ENCODE data around the gene SLCO2A1. TPM values are rescaled to one million over a fixed set of nuclear protein-coding genes. Genes with fewer than 3 reads are reported as not detected.

Gene SLCO2A1
- total and polyA plus RNA-seq, 2 donors (not counting 1 experiment from before 2014, with no cell fraction given), result not detected

DNA sequence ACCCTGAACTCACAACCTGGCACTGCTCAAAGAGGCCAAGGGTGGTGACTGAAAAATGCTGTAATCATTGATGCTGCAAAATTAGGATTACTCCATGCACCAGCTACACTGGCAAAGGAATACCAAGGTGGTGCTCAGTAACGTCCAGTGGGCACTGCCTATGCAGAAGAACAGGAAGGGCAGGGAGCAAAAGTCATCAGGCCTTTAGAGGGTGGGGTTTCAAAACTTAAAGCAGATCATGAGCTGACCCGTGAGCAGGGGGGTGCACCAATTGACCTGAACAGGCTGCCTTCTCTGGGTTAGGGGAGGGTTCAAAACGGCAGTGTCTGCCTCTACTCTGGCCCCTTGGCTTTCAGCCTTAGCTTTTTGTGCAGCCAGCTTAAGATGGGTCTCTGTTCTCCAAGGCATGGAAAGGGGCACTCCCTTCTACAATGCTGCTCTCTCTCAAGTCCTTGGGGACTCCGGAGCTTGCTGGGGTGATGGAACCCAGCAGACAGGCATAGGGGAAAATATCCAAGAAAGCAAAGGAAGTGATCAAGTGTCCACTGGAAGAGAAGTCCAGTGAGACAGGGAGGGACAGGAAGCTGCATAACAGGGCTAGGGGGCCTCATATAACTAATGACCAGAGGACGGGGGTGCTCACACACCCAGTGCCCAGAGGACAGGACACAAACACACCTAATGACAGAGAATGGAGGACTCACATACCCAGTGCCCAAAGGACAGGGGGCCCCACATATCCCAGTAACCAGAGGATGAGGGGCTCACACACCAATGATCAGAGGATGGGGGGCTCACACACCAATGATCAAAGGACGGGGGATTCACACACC lies 145.5 kb downstream of the SLCO2A1 start:
- Histone ChIP-seq H3K79me2 (ENCODE audit: control insufficient read depth, insufficient read depth, low read length) (no peaks in the 10 kb centered on the region), H3K9ac (ENCODE audit: low read length) (no peak overlapping the region), H3K27ac (ENCODE audit: low read length in 2 of 2) (no peak overlapping the region), H3K4me2 (replicated peaks; ENCODE audit: low read depth, low read length, poor library complexity, severe bottlenecking) (no peak overlapping the region), H4K20me1 (ENCODE audit: control insufficient read depth, insufficient read depth, low read length, poor library complexity, severe bottlenecking) (no peaks in the 10 kb centered on the region), H2AFZ (ENCODE audit: insufficient read depth, low read depth, low read length, poor library complexity, severe bottlenecking) (no peak overlapping the region), H3K27me3 (replicated peaks in 1 of 4; ENCODE audit: control extremely low read depth in 1 of 4, control insufficient read depth in 3 of 4, insufficient read depth in 4 of 4, low read length in 3 of 4) (no peaks in the 10 kb centered on the region), H3K4me3 (ENCODE audit: control extremely low read depth in 1 of 5, extremely low read depth in 1 of 5, insufficient read depth in 1 of 5, low read depth in 2 of 5, low read length in 4 of 5) (no peak overlapping the region), H3K9me3 (ENCODE audit: control extremely low read depth in 1 of 3, control insufficient read depth in 2 of 3, insufficient read depth in 1 of 3, low read length in 2 of 3) (peaks cover 0 to 20% (median 0%) of the 10 kb centered on the region in 3 donors), H3K4me1 (ENCODE audit: control insufficient read depth in 2 of 2, insufficient read depth in 2 of 2, low read length in 2 of 2) (no peaks in the 10 kb centered on the region), H3K36me3 (replicated peaks in 1 of 2; ENCODE audit: control extremely low read depth in 1 of 2, control insufficient read depth in 1 of 2, extremely low read depth in 1 of 2, insufficient read depth in 2 of 2, low read length in 1 of 2) (no peaks in the 10 kb centered on the region)
- WGBS (ENCODE audit: insufficient coverage), result 84% methylated on average over 4 of the region's 6 CpGs
- no peak overlapping the region for H3K4me3 Mint-ChIP-seq
- H3K27ac Mint-ChIP-seq, result no peak overlapping the region
- TF ChIP-seq, protein P1, sequence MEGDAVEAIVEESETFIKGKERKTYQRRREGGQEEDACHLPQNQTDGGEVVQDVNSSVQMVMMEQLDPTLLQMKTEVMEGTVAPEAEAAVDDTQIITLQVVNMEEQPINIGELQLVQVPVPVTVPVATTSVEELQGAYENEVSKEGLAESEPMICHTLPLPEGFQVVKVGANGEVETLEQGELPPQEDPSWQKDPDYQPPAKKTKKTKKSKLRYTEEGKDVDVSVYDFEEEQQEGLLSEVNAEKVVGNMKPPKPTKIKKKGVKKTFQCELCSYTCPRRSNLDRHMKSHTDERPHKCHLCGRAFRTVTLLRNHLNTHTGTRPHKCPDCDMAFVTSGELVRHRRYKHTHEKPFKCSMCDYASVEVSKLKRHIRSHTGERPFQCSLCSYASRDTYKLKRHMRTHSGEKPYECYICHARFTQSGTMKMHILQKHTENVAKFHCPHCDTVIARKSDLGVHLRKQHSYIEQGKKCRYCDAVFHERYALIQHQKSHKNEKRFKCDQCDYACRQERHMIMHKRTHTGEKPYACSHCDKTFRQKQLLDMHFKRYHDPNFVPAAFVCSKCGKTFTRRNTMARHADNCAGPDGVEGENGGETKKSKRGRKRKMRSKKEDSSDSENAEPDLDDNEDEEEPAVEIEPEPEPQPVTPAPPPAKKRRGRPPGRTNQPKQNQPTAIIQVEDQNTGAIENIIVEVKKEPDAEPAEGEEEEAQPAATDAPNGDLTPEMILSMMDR (IDR thresholded peaks at IDR 0.05), result no peak
- TF ChIP-seq EZH2 (IDR thresholded peaks at IDR 0.05; ENCODE audit: borderline replicate concordance, insufficient read depth, low read depth, low read length, poor library complexity, severe bottlenecking), result no peak
- H3K27me3 Mint-ChIP-seq, result peaks cover 21% of the 10 kb centered on the region
- H3K9me3 Mint-ChIP-seq (ENCODE audit: insufficient read depth), result peaks cover 4% of the 10 kb centered on the region
- intact Hi-C loops (cut with micrococcal nuclease), result no loop called here
- CTCF ChIA-PET, result no interaction called here
- ATAC-seq (ENCODE audit: low read depth) (no peak), DNase-seq (no peak)
- POLR2A ChIA-PET, result interaction anchor here (0.5 kb wide), 1 partner anchor 559 kb away, joined by 3 read pairs; no protein-coding TSS in a partner anchor
- H3K4me1 Mint-ChIP-seq, result no peaks in the 10 kb centered on the region

DNA sequence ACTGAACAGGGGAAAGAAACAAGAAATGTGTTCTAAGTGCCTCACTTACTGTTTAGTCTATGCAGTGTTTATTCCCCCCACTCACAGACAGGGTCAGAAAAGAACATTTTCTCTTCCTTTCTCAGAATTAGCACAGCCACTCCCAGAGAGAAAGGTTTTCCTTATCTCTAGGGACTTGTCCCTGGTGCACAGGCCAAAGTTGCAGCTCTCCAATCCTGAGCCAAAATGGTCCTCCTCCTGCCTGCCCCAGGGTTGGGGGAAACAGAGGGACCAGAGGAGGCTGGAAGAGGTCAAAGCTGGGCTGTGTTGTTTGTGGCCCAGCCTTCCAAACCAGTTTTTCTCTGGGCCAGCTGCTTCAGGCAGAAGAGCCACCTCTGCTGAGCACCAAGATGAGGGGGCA lies 146.1 kb downstream of the SLCO2A1 start:
- Mint-ChIP-seq H3K9me3 (ENCODE audit: insufficient read depth) (peaks cover 5% of the 10 kb centered on the region), H3K4me3 (no peak overlapping the region), H3K27ac (no peak overlapping the region), H3K27me3 (peaks cover 21% of the 10 kb centered on the region), H3K4me1 (no peaks in the 10 kb centered on the region)
- TF ChIP-seq, protein P1 (IDR thresholded peaks at IDR 0.05), result no peak
- TF ChIP-seq EZH2 (IDR thresholded peaks at IDR 0.05; ENCODE audit: borderline replicate concordance, insufficient read depth, low read depth, low read length, poor library complexity, severe bottlenecking), result no peak
- no peak for DNase-seq
- Histone ChIP-seq H4K20me1 (ENCODE audit: control insufficient read depth, insufficient read depth, low read length, poor library complexity, severe bottlenecking) (no peaks in the 10 kb centered on the region), H3K9me3 (ENCODE audit: control extremely low read depth in 1 of 3, control insufficient read depth in 2 of 3, insufficient read depth in 1 of 3, low read length in 2 of 3) (peaks cover 0 to 22% (median 3%) of the 10 kb centered on the region in 3 donors), H2AFZ (ENCODE audit: insufficient read depth, low read depth, low read length, poor library complexity, severe bottlenecking) (no peak overlapping the region), H3K27ac (ENCODE audit: low read length in 2 of 2) (no peak overlapping the region), H3K9ac (ENCODE audit: low read length) (no peak overlapping the region), H3K79me2 (ENCODE audit: control insufficient read depth, insufficient read depth, low read length) (no peaks in the 10 kb centered on the region), H3K36me3 (replicated peaks in 1 of 2; ENCODE audit: control extremely low read depth in 1 of 2, control insufficient read depth in 1 of 2, extremely low read depth in 1 of 2, insufficient read depth in 2 of 2, low read length in 1 of 2) (no peaks in the 10 kb centered on the region), H3K4me2 (replicated peaks; ENCODE audit: low read depth, low read length, poor library complexity, severe bottlenecking) (no peak overlapping the region), H3K27me3 (replicated peaks in 1 of 4; ENCODE audit: control extremely low read depth in 1 of 4, control insufficient read depth in 3 of 4, insufficient read depth in 4 of 4, low read length in 3 of 4) (no peaks in the 10 kb centered on the region), H3K4me3 (ENCODE audit: control extremely low read depth in 1 of 5, extremely low read depth in 1 of 5, insufficient read depth in 1 of 5, low read depth in 2 of 5, low read length in 4 of 5) (no peak overlapping the region), H3K4me1 (ENCODE audit: control insufficient read depth in 2 of 2, insufficient read depth in 2 of 2, low read length in 2 of 2) (no peaks in the 10 kb centered on the region)
- intact Hi-C loops (cut with micrococcal nuclease), result no loop called here
- no peak for ATAC-seq (ENCODE audit: low read depth)
- CTCF ChIA-PET, result no interaction called here
- POLR2A ChIA-PET, result interaction anchor here (0.5 kb wide), 1 partner anchor 560 kb away, joined by 3 read pairs; no protein-coding TSS in a partner anchor
